Activated gamma-delta T cell treated with anti-CD3 and anti-CD28 coated beads, Interleukin-2, amount 50 U/mL, for 16 hours (primary cell): ENCODE data around the gene PPARG.
"Not testable (repeated sequence)": the region's sequence is repeated elsewhere in the genome, so short reads cannot be mapped to it uniquely, and the experiment has no call there.

Experiments used
- DNase-seq: peaks from one replicate; pipeline ENCODE4 v3.0.0-alpha.2; 2020; ENCODE audit warnings: low read depth

The PPARG gene

DNA sequence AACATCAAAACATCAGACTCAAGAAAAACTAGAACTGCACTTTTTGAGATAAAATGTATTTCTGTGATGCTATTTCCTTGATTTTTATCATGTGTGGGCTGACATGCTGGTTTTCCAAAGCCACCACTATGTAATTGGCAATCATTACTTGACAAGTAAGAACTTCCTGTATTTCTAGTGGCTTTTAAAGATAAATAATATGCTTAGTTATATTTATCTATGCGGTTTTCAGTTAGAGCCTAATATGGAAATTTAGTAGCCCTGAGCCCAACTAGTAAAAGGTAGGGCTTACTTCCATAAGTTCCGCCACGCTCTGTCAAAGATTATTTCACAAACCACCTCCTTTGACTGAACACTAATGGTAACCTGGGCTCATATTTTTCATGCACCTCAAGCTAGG is 91.6 kb downstream of the PPARG start:
- DNase-seq: no peak

DNA sequence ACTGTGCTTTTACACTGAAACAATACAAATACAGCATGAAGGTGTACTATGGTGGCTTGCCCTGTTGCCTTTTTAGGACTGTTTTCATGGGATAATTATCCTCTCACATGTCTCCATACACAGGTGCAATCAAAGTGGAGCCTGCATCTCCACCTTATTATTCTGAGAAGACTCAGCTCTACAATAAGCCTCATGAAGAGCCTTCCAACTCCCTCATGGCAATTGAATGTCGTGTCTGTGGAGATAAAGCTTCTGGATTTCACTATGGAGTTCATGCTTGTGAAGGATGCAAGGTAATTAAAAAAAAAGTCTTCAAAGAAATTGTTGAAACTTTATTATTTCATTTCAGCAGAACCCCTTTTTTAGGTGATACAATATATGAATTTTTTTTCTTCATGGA is 92.3 kb downstream of the PPARG start:
- DNase-seq: no peak

DNA sequence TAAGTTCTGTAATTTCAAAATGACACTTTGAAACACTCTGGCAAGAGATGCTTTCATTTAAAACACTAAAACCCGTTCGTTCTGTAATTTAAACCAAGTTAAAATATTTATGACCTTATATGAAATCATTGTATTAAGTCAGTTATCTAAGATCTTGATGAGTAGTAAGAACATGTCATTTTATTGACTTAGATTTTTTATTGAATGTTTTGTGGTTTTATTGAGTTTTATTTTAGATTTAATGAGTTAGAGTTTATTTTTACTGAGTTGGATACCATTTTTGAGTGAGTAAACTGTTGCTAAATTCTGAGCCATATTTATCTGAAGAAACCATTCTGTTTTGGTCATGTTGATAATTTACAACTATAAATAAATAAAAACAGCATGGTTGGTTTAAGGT is 94.3 kb downstream of the PPARG start:
- no peak for DNase-seq

DNA sequence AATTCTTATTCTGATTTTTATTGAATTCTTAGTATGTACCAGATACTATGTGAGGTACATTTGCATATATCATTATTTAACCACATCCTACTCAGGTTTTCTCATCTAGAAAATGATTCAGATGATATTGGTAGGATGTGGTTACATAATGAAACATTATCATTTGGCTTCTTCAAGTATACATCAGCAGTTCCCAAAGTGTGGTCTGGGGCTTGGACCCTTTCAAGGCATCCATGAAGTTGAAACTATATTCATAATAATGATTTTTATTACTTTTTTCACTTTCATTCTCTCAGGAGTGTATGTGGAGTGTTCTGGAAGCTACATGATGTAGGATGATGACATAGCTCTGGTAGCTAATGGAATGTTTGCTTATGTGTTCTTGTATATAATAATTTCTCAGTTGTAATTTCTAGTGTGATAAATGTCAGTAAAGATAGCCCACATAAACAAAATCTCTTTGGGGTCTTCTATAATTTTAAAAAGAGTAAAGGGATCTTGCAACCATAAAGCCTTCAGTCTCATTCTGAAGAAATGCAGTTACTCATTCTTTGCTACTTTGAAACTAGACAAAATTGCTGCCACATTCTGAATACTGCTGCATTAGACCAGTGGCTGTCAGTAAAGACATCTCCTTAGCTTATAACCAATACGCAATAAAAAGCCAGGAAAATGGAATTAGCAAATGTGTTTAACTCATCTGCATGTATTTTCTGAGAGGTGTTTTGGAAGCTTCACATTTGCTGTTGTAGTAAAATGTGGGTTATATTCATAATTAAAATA is 95.8 kb downstream of the PPARG start:
- no peak for DNase-seq

DNA sequence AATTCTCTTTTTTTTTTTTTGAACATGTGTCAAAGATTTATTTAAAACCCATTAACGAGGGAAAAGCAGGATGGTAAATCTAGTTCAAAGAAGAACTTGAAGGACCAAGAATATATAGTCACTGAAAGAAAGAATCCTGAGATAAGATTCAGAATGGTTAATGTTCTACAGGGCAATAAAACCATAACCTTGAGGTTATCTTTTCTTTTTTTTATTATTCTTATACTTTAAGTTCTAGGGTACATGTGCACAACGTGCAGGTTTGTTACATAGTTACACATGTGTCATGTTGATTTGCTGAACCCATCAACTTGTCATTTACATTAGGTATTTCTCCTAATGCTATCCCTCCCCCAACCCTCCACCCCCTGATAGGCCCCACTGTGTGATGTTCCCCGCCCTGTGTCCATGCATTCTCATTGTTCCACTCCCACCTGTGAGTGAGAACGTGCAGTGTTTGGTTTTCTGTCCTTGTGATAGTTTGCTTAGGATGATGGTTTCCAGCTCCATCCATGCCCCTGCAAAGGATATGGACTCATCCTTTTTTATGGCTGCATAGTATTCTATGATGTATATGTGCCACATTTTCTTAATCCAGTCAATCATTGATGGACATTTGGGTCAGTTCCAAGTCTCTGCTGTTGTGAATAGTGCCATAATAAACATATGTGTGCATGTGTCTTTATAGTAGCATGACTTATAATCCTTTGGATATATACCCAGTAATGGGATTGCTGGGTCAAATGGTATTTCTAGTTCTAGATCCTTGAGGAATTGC is 97.8 kb downstream of the PPARG start:
- not testable (repeated sequence) for DNase-seq

DNA sequence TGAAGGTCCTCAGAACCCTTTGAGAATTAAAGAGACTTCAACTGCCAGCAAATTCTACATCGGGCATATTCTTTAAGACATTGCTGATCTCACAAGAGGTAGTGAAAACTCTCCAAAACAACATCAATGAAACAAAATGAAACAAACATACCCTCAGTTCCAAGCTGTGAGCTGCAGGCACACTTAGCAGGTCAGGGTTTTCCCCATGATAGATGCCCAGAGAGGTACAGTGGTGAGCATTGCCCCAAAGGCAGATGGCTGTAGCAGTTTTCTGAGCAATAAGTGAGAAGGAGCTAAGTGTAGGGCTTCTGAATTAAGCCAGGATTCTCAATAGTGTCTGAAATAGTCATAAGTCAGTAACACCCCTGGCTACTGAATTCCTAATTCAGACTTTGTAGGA is 99.3 kb downstream of the PPARG start:
- no peak for DNase-seq

DNA sequence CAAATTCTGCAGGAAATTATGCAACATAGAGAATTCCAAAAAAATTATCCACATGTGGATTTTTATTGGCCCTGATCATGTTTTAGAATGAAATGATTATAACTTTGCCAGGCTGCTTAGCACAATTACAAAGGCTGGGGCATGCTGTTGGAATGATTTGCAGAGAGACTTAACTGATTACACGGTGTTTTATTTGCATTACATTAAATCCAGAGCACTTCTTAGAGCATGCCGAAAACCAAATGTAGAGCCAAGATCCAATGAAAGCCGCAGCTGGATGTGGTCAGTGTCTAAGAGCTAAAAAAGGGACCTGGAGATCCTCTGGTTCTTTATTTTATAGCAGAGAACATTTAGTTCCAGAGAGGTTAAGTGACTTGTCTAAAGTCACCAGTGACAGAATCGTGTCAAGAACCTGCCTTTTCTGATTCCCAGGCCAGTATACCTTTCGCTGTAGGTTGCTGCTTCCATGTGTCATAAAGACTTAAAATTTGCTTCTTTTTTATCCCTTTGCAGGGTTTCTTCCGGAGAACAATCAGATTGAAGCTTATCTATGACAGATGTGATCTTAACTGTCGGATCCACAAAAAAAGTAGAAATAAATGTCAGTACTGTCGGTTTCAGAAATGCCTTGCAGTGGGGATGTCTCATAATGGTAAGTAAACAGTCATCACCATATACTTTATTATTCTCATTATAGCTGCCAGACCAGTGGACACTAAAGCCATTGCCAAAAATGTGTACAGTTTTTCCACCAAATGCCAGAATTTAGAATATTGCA is 103.4 kb downstream of the PPARG start:
- DNase-seq: no peak

DNA sequence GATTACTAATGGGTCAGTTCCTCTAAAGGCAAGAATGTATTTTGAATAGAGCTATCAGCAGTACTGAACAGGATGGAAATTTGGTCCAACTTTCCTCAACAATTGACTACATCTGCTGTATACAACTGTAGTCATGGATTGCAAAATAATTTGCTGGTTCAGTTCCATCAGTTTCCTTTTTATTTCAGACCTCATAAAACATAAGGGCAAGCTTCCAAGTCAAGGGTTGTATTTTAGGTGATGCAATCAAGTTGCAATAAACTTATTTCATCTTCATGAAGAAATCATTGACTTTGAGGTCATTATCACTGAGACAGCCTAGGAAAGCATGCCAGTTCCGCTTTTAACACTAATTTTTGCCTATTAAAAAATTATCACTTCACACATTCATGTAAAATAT is 105.0 kb downstream of the PPARG start:
- no peak for DNase-seq

DNA sequence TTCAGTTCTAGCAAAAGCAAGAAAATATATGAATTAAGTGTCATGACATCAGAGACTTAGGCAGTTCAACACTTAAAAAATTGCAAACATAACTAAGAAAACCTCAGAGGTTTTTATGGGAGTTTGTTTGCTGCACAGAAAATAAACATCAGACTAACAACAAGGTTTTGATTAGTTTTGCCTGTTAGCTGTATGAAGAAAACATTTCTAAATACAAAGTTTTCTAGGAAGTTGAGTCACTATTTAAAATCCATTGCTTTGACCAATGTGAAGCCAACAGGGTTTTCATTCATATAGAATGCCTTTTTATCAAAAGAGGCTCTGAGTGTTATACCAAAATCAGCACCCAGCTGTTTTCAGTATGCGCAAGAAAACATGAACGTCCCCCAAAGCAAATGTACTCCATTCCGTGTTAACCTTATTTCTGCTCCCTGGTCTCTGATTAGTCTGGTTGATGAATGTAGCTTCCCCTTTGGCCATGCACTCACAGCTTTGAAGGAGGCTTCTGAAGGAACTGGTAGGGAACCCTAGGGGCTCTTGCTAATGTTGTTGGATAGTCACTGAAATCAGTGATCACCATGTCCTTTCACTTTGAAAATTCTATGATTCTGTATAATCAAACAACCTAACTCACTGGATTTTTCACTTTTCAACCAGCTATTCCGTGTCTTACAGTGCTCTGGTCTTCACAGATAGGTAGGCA is 105.8 kb downstream of the PPARG start:
- DNase-seq: no peak

DNA sequence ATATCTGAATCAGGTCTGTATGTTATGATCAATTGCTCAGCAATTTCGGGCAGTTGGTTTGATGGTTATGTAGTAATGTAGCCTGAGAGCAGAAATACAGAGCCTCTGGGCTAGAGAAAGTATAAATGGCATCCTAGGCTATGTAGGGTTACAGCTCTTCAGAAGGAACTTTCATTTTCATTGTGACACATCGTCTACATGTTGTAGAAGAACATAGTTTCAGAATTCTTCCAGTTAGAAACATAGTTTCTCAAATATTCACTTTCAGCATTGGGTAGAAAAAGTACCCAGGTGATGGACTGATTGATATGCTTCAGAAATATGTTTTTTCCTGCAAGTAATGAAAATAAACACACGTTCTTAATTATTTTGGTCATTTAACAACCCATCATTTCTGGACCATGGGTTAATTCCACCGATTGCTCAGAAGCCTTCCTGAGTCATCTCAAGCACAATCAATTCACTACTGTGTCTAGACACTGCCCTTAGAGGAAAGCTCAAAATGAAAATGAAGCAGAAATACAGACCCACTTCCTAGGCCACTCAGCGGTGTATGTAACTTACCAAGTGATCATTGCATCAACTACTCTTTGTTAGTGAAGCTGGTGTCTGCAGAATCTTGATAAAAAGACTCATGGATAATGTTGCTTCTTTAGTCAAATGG is 106.6 kb downstream of the PPARG start:
- no peak for DNase-seq

DNA sequence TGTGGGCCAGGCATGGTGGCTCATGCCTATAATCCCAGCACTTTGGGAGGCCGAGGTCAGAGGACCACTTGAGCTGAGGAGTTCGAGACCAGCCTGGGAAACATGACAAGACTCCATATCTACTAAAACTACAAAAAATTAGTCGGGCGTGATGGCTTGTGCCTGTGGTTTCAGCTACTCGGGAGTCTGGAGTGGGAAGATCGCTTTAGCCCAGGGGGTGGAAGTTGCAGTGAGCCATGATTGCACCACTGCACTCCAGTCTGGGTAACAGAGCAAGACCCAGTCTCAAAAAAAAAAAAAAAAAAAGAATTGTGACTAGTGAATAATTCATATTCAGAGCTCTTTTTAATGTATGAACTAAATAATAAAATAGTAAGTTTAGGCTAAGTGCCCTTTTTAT is 107.6 kb downstream of the PPARG start:
- DNase-seq: no peak

DNA sequence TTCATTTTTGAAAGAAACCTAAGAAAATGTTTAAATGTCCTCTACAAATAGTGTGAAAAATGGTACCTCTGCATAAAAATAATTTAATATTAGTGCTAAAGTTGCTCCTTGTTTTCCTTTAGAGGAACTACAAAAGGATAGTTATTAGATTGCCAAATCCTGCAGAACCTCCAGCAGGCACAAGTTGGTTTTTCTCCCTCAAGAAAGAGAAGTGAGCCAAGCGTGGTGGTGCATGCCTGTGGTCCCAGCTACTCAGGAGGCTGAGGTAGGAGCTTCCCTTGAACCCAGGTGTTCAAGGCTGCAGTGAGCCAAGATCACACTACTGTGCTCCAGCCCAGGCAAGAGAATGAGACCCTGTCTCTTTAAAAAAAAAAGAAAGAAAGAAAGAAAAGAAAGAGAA is 110.4 kb downstream of the PPARG start:
- DNase-seq: no peak

DNA sequence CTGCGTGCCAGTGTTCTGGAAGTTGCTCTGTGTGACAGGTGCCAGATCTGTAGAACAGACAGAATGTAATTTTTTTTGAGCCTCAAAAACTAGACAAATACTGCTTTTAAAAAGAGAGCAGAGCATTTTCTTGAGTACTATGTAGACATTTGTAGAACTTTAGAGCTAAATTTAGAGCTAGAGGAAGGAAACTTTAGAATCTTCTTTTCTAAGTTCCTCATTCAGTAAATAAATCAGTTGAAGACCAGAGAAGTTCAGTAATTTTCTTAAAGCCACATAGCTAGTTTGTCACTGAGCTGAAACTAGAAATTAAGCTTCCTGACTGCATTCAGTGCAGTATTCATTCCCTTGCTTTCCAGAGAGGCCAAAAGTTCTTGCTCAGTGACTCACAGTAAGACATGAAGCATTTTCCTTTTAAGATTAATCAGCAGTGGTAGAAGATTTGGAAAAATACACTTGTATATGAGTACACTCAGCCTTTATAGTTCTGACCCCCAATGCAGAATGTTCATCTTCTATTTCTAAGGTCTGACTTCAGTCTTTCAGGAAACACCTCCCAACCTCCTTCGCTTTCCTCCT is 111.8 kb downstream of the PPARG start:
- no peak for DNase-seq

DNA sequence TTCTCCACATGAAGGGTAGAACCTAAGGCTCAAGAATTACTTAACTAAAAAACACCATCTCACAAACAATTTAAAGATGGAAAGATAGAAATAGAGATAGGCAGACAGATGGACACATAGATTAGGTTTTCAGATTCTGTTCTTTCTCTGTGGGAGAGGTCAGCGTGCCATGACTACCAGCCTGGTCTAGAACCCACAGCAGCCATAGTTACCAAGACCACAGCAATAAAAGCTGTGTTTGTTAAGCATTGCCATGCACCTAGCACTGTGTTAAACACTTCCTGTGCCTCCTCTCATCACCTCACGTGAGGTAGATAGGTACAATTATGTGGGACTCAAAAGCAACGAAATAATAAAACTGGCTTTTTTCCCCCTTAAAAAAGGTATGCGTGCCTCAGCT is 112.3 kb downstream of the PPARG start:
- DNase-seq: no peak

DNA sequence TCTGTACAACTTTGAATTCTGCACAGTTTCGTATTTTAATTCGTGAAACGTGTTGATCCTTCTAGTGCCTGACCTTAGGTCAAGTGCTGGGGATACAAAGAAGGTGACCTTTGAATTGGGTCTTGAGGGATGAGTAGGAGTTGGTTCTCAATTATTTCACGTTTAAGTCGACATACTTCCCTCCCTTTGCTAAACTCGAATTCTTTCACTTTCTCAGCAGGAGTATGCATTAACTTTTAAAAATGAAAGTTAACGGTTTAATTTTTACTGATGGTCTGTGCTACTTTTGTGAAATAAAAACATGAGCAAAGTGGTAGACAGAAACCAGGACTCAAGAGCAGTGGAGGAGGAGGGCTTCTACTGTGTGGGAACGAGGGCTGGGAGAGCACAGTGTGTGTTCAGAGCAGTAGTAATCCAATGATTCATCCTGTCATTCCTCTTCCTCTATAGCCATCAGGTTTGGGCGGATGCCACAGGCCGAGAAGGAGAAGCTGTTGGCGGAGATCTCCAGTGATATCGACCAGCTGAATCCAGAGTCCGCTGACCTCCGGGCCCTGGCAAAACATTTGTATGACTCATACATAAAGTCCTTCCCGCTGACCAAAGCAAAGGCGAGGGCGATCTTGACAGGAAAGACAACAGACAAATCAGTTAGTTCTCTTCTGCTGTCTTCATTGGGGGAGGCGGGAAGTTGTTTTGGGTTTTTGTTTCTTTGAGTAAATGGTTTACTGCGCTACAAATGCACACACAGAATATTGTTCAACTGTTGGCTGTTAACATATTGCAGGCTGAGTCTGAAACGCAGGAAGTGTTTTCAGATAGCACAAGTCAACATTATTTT is 116.8 kb downstream of the PPARG start:
- no peak for DNase-seq

DNA sequence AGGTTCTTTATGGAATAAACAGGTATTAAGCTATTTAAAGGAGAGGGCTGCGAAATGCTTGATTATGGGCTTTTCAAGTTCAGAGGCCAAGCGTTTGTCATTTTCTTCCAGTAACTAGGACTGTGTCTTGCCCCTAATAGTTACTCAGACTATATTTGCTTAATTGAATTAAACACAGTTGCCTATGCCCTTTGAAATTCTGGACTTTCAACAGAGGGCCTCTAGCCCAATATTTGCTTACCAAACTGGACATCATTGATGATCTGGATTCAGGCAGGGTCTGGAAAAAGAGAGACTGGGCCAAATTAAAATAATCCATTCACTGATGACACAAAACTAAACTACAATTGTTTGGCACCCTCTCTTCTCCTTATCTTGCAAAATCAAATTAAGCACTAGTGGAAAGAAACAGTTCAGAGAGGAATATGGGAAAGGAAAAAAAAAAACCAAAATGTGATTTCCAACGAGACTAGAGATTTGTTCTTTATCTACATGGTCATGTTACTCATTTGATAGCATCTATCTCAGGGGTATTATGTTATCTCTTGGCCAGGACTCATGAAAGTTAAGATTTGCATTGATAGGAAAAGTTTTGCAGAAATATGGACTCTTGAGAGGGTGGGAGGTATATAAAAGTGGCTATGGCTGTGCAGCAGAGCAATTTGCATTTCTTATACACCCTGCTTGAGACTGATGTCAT is 120.3 kb downstream of the PPARG start:
- DNase-seq: no peak

DNA sequence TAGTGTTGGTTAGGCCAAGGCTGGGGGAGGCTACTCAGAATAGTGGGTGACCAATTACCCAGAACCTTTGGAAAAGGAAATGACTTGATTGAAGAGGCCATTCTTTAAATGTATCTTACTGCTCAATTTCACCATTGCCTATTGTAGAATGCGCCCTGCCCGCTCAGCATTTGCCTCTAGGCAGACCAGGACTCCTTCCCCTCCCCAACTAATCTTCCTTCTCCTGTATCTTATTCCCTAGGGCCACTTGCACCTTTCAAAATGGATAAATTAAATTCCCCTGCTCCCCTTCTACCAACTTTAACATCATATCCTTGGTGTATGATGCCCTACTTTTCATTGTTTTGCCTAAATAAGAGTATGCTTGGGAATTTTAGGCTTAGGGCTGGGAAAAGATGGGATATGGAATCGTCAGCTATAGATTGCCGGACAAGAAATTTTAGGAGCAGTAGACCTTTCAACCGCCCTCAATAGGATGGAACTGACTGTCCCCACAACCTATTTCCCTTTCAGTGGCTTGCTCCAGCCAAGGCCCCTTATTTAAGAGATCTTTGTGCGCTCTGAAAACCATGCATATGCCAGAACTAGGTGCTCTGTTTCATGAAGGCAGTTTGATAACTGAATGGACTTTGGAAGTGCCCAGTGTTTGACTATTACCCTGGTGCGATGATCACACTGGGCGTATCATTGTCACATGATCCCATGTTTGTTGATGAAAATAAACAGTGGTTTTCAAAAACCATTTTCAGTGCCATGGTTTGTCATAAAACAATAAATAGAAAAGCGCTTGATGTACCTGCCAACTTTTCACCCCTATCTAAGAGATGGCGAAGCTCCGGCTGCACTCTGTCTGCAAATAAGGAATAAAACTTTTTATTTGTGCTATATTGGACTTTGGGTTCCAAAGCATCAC is 121.1 kb downstream of the PPARG start:
- DNase-seq: no peak

DNA sequence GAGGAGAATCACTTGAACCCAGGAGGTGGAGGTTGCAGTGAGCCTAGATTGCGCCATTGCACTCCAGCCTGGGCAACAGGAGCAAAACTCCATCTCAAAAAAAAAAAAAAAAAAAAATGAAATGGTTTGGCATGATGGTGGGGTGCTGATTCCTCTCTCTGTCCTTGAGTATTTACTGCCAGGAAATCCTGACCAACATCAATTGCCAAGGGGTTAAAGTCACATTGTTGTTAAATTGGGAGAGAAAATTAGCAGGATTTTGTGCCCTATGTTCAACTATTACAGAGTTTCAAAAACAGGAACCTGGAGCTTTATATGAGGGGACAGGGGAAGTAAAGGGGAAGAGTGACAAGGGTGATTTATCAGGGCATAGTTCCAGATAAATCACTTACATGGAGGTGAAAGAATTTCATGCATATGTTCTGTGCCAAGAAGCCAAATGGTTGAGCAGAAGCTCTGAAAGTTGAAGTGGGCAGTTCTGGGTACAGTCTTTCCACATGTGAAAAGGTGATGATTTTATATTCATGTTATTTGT is 124.9 kb downstream of the PPARG start:
- no peak for DNase-seq
